Neural progenitor cell (in vitro differentiated cells): ENCODE measurements around the gene COMMD1.

Experiments used
- CTCF ChIP-seq: fragments of 200-600 bp; sonication (generic); IDR thresholded peaks from 2 replicates; pipeline ENCODE4 v1.5.1; 2017; ENCODE audit warnings: antibody characterized with exemption, mild to moderate bottlenecking
- EZH2 ChIP-seq: fragments of 200-600 bp; sonication (generic); IDR thresholded peaks from 2 replicates; pipeline ENCODE4 v1.6.1; 2017; ENCODE audit warnings: antibody characterized with exemption, mild to moderate bottlenecking, moderate library complexity

- TF ChIP-seq CTCF (no peak), EZH2 (no peak)
Observed at GRCh38 chr2:62175728-62176127, 270.3 kb downstream of the COMMD1 start.
